AG09319 (cell line): ENCODE results near the gene XXYLT1.
"Not testable (repeated sequence)": the region's sequence is repeated elsewhere in the genome, so short reads cannot be mapped to it uniquely, and the experiment has no call there.

Source experiments
- DNase-seq: peaks from one replicate; pipeline ENCODE4 v3.0.0-alpha.2; 2010; ENCODE audit warnings: low read depth; ENCODE audit errors: extremely low read depth
- TF ChIP-seq, protein P1 (sequence below): IDR thresholded peaks from 2 replicates; pipeline ENCODE4 v1.5.1; 2011; ENCODE audit warnings: low read depth, mild to moderate bottlenecking, inconsistent platforms, low read length, moderate library complexity

XXYLT1 gene

DNA sequence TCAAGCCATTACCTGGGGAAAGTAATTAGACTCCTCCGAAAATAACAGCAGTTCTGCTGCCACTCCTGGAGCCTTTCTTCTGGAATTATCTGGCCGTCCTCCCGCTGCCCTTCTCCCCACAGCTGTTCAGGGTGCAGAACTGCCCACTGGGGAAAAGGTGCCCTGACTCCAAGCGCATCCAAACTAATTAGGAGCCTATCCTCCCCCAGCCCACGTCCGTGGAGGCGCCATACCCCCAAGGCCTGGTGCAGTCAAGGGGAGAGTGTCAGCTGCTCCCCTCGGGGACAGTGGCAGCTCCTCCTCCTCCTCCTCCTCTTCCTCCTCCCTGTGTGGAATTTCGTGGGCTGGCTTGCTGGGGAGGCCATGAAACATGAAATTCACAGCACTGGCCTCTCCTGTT lies 177.2 kb downstream of the XXYLT1 start:
- DNase-seq, result no peak
- TF ChIP-seq, protein P1, sequence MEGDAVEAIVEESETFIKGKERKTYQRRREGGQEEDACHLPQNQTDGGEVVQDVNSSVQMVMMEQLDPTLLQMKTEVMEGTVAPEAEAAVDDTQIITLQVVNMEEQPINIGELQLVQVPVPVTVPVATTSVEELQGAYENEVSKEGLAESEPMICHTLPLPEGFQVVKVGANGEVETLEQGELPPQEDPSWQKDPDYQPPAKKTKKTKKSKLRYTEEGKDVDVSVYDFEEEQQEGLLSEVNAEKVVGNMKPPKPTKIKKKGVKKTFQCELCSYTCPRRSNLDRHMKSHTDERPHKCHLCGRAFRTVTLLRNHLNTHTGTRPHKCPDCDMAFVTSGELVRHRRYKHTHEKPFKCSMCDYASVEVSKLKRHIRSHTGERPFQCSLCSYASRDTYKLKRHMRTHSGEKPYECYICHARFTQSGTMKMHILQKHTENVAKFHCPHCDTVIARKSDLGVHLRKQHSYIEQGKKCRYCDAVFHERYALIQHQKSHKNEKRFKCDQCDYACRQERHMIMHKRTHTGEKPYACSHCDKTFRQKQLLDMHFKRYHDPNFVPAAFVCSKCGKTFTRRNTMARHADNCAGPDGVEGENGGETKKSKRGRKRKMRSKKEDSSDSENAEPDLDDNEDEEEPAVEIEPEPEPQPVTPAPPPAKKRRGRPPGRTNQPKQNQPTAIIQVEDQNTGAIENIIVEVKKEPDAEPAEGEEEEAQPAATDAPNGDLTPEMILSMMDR, result no peak

DNA sequence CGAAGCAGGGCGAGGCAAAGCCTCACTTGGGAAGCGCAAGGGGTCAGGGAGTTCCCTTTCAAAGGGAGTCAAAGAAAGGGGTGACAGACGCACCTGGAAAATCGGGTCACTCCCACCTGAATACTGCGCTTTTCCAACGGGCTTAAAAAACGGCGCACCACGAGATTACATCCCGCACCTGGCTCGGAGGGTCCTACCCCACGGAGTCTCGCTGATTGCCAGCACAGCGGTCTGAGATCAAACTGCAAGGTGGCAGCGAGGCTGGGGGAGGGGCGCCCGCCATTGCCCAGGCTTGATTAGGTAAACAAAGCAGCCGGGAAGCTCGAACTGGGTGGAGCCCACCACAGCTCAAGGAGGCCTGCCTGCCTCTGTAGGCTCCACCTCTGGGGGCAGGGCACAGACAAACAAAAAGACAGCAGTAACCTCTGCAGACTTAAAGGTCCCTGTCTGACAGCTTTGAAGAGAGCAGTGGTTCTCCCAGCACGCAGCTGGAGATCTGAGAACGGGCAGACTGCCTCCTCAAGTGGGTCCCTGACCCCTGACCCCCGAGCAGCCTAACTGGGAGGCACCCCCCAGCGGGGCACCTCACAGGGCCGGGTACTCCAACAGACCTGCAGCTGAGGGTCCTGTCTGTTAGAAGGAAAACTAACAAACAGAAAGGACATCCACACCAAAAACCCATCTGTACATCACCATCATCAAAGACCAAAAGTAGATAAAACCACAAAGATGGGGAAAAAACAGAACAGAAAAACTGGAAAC lies 182.9 kb downstream of the XXYLT1 start:
- not testable (repeated sequence) for DNase-seq

DNA sequence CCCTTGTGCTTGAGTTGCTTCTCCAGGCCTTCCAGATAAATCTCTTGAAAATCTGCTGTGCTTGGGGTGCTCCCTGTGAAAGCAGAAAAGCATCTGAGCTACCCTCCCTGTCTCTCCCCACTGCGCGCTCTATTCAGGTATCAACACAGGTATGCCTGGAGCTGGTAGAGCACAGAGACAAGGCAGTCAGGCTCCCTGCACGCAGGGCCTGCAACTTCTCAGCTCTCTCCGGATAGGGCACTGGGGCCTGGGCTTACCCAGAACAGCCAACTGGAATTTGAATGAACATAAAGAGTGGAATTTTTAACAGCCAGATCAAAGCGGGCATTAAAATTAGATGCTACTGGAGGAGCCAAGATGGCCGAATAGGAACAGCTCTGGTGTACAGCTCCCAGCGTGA lies 183.6 kb downstream of the XXYLT1 start:
- DNase-seq, result no peak
- TF ChIP-seq, protein P1, result no peak

DNA sequence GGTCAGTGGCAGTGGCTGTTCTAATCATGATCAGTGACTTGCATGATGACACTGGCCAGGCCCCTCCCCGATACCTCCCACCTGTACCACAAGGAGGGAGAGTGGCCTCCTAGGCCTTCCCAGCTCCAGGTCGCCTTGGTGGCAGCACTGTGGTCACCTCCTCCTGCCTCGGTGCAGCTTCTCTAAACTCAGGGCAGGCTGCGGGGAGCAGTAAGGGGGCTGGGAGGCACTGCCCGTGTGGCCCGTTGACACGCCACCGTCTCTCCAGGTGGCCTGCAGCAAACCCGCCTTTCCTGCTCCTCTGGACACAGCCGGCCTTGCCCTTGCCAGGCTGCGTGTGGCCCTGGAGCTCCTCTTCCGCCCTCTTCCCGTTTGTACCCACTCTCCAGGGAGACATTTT lies 184.1 kb downstream of the XXYLT1 start:
- TF ChIP-seq, protein P1, result no peak

DNA sequence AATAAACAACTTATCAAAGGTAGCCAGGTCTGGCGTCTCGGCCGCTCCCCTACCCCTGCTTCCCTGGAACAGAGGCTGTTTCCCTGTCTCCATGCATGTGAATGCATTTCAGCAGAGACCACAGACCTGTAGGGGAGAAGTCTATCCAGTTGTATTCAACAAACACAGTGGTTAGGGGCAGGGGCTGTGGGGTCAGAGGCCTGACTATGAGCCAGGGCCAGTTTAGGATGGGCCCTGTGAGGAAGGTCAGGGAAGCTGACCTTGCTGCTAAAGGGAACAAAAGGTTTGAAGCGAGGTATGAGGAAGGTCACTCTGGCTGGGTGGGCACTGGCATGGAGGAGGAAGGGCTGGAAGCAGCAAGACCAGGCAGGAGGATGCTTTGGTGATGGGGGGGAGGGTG lies 184.6 kb downstream of the XXYLT1 start:
- TF ChIP-seq, protein P1, result no peak
- no peak for DNase-seq

More for the DNA sequence above, 184.1 kb downstream of the XXYLT1 start:
- DNase-seq, result no peak

DNA sequence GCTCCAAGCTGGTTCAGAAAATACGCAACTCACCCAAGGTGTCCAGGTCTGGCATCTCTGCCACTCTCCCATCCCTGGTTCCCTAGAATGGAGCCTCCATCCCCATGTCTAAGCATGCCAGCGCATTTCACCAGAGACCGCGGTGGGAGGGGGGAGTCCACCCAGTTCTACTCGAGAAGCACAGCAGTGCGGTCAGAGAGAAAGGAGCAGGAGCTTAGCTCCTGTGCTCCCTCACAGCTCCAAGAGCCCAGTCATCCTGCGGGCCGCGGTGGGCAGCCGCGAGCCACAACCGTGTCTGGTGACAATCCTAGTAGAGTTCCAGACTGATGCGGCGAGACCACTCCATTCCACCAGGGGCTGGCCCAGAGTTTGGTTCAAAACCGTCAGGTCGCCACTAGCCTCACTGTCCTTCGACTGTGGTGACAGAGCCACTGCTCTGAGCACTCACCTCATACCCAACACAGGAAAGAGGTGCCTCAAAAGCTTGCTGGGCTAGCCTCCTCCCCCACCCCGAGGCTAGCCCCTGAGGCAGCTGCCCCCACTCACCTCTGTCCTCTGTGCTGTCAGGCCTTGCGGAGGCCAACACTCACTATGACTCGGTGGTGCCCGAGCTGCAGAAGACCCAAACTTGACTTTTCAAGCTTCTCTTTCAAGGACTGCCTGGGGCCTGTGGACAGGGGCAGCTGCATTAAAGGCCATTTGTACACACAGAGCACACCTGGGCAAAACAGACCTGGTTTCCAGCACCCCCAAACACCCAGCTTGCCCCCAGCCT lies 185.4 kb downstream of the XXYLT1 start:
- DNase-seq, result no peak
- TF ChIP-seq, protein P1, result no peak

DNA sequence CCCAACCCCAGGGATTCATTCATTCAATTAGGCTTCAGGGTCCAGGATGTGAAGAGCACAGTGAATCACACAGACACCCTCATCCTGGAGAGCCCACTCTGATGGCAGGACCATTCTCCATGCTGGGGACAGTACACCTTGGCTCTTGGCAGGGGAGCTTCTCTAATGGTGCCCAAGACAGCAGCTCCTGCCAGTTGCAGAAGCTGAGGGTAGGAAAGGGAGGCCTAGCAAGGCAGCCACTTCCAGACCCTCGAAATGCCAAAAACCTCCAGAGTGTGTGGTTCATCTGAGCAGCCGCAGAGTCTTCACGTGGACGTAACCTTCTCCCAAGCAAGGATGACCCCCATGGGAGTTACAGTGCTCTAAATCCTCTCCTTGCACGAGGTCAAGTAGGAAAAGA lies 186.2 kb downstream of the XXYLT1 start:
- TF ChIP-seq, protein P1, result no peak
- DNase-seq, result no peak
